HG03342 (cell line): Measurements from ENCODE around the gene DIS3L2.
"Not testable (repeated sequence)": the region's sequence is repeated elsewhere in the genome, so short reads cannot be mapped to it uniquely, and the experiment has no call there.

Source experiments
- ATAC-seq: cut with Tn5 transposase; IDR thresholded peaks from one replicate; pipeline ENCODE4 v1.9.1; 2021; ENCODE audit warnings: mild to moderate bottlenecking, moderate library complexity; ENCODE audit not compliant: unreplicated experiment

DIS3L2 gene

DNA sequence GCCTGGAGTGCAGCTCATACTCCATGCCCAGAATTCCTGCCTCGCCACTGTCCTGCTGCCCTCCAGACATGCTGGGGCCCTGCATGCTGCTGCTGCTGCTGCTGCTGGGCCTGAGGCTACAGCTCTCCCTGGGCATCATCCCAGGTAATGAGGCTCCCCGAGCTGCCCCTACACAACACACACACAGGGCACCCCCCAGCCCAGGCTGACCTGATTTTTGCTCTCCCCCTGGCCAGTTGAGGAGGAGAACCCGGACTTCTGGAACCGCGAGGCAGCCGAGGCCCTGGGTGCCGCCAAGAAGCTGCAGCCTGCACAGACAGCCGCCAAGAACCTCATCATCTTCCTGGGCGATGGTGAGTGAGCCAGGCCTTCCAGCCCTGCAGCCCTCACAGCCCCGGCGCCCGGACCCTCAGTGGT lies 417.2 kb downstream of the DIS3L2 start, which contains the start of gene ALPP:
Gene ALPP (plus strand): TSS at position 17 of the 417 bp plus-strand sequence. CDS start 52 bp downstream, at position 69.
- ATAC-seq, result not testable (repeated sequence)

DNA sequence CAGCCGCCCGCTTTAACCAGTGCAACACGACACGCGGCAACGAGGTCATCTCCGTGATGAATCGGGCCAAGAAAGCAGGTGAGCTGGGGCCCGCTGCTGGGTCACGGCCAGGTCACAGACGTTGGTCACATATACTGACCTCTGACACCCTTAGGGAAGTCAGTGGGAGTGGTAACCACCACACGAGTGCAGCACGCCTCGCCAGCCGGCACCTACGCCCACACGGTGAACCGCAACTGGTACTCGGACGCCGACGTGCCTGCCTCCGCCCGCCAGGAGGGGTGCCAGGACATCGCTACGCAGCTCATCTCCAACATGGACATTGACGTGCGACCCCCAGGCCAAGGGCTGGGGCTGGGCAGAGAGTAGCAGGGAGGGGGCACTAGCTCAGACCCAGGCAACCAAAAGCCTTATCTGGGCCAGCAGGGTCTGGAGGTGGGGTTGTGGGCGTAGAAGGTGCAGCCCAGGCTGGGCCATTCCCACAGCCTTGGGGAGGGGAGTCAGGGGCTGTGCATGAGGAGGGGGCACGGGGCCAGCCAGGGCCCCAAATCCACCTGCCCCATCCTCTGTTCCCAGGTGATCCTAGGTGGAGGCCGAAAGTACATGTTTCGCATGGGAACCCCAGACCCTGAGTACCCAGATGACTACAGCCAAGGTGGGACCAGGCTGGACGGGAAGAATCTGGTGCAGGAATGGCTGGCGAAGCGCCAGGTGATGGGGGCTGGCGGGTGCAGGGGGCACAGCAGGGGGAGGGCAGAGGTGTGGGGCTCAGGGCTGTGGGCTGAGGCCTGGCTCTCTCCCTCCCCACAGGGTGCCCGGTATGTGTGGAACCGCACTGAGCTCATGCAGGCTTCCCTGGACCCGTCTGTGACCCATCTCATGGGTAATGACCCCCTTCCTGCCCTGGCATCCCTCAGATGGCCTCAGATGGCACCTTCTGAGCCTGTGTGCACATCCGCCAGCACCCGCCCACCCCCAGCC lies 418.4 kb downstream of the DIS3L2 start:
- not testable (repeated sequence) for ATAC-seq

DNA sequence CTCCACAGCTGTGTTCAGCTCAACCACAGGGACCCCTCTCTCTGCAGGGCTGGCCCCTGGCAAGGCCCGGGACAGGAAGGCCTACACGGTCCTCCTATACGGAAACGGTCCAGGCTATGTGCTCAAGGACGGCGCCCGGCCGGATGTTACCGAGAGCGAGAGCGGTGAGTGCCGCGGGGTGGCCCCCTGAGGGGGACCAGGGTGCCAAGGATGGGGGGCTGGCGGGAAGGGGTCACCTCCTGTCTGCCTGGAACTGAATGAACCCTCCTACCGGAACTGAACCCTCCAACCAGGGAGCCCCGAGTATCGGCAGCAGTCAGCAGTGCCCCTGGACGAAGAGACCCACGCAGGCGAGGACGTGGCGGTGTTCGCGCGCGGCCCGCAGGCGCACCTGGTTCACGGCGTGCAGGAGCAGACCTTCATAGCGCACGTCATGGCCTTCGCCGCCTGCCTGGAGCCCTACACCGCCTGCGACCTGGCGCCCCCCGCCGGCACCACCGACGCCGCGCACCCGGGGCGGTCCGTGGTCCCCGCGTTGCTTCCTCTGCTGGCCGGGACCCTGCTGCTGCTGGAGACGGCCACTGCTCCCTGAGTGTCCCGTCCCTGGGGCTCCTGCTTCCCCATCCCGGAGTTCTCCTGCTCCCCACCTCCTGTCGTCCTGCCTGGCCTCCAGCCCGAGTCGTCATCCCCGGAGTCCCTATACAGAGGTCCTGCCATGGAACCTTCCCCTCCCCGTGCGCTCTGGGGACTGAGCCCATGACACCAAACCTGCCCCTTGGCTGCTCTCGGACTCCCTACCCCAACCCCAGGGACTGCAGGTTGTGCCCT lies 419.9 kb downstream of the DIS3L2 start:
- not testable (repeated sequence) for ATAC-seq

DNA sequence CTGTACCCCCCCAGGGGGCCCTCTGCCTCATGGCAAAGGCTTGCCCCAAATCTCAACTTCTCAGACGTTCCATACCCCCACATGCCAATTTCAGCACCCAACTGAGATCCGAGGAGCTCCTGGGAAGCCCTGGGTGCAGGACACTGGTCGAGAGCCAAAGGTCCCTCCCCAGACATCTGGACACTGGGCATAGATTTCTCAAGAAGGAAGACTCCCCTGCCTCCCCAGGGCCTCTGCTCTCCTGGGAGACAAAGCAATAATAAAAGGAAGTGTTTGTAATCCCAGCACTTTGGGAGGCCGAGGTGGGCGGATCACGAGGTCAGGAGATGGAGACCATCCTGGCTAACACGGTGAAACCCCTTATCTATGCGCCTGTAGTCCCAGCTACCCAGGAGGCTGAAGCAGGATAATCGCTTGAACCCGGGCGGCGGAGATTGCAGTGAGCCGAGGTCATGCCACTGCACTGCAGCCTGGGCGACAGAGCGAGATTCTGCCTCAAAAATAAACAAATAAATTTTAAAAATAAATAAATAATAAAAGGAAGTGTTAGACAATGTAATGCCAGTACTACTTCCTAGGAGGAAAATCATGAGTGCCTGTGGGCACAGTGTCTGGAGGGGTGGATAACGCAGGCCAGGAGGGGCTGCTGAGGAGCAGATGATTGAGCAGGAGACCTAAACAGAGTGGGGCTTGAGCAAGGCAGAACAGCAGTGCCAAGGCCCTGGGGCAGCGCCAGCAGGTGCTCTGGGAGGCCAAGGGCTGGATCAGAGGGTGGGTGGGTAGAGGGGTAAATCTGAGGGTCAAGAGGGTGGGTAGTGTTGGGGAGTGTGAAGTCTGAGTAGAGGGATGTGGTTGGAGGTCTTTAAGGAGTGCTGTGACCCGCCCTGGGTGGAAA lies 421.1 kb downstream of the DIS3L2 start:
- no peak for ATAC-seq

DNA sequence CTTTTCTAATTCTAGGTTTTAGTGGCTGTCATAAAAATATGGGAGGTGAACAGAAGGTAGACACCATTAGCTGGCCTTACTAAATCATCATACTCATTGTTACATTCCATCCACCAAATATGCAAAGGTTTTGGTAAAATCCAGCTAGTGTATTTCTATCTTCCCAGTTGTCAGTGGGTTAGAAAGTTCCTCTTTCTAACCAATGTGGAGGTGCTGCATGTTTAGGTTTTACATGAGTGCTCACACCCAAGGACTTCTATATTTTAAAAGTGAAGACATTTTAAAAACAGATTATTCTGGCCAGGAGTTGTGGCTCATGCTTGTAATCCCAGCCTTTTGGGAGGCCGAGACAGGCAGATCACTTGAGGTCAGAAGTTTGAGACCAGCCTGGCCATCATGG lies 423.0 kb downstream of the DIS3L2 start:
- no peak for ATAC-seq

DNA sequence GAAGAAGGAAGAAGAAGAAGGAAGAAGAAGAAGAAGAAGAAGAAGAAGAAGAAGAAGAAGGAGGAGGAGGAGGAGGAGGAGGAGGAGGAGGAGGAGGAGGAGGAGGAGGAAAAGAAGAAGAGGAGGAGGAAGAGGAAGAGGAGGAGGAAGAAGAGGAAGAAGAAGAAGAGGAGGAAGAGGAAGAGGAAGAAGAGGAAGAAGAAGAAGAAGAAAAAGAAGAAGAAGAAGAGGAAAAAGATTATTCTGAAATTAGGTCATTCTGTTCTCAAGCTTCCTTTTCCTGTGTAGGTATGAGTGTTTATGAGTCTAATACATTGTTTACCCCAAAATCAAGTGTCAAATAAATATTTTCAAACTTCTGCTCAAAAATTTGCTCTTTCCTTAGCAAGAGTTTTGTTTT lies 423.5 kb downstream of the DIS3L2 start:
- ATAC-seq, result not testable (repeated sequence)

GRCh38 chr2:232385660-232386489 lies 424.4 kb downstream of the DIS3L2 start:
- no peak for ATAC-seq

GRCh38 chr2:232386490-232386739 lies 424.9 kb downstream of the DIS3L2 start:
- ATAC-seq, result no peak
